AG09319 (cell line): ENCODE results near the gene CACNA2D4.

Experiments
- DNase-seq: peaks from one replicate; pipeline ENCODE4 v3.0.0-alpha.2; 2010; ENCODE audit warnings: low read depth; ENCODE audit errors: extremely low read depth
- CTCF ChIP-seq: IDR thresholded peaks from 2 replicates; pipeline ENCODE4 v1.5.1; 2011; ENCODE audit warnings: low read depth, mild to moderate bottlenecking, inconsistent platforms, low read length, moderate library complexity

The CACNA2D4 gene

GRCh38 chr12:1832801-1833595 lies 85.5 kb downstream of the CACNA2D4 start:
- DNase-seq = no peak
- TF ChIP-seq CTCF = no peak

GRCh38 chr12:1830981-1831963 lies 87.2 kb downstream of the CACNA2D4 start:
- DNase-seq = peak; percentile 11

GRCh38 chr12:1830401-1830845 lies 88.0 kb downstream of the CACNA2D4 start:
- no peak for TF ChIP-seq CTCF
- DNase-seq = no peak

More at GRCh38 chr12:1830981-1831963, 87.2 kb downstream of the CACNA2D4 start:
- TF ChIP-seq CTCF = no peak

GRCh38 chr12:1829306-1829900 lies 89.0 kb downstream of the CACNA2D4 start:
- no peak for DNase-seq
- TF ChIP-seq CTCF = no peak

GRCh38 chr12:1828856-1829255 lies 89.6 kb downstream of the CACNA2D4 start:
- TF ChIP-seq CTCF = no peak
- no peak for DNase-seq

- no peak for TF ChIP-seq CTCF
- DNase-seq = no peak
These were observed 90.3 kb downstream of the CACNA2D4 start for GRCh38 chr12:1827826-1828805.
